GM12874 (cell line): ENCODE results near the gene OMA1.

ENCODE experiments used
- CTCF ChIP-seq: IDR thresholded peaks from 2 replicates; pipeline ENCODE4 v1.5.1; 2011; ENCODE audit warnings: low read depth, mild to moderate bottlenecking, control low read depth, low read length, moderate library complexity; ENCODE audit not compliant: insufficient read depth

OMA1 gene

DNA sequence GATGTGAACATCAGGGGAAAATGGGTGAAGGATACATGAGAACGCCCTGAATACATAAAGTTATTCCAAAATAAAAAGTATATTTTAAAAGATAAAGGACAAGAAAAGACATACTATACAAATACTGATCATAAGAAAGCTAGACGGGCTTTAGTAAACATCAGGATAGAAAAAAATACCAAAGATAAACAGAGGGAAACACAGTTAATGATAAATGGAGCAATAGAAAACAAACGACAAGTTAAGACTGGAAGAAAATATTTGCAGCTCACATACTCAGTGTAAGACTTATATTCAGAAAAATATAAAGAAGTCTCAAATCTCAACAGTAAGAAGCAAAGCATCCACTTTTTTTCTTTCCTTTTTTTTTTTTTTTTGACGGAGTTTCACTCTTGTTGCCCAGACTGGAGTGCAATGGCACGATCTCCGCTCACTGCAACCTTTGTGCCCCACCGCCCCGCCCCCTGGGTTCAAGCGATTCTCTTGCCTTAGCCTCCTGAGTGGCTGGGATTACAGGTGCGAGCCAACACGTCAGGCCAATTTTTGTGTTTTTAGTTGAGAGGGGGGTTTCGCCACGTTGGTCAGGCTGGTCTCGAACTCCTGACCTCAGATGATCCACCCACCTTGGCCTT lies 94.8 kb downstream of the OMA1 start:
- TF ChIP-seq CTCF, result no peak

- no peak for TF ChIP-seq CTCF
These were observed 98.6 kb downstream of the OMA1 start for GRCh38 chr1:58447886-58448285.

- TF ChIP-seq CTCF, result no peak
These were observed 99.5 kb downstream of the OMA1 start for GRCh38 chr1:58447042-58447441.

- TF ChIP-seq CTCF, result no peak
These were observed 100.2 kb downstream of the OMA1 start for GRCh38 chr1:58446368-58446767.

- no peak for TF ChIP-seq CTCF
These were observed 102.3 kb downstream of the OMA1 start for GRCh38 chr1:58443986-58444868.

- no peak for TF ChIP-seq CTCF
These were observed 104.4 kb downstream of the OMA1 start for GRCh38 chr1:58442114-58442513.

DNA sequence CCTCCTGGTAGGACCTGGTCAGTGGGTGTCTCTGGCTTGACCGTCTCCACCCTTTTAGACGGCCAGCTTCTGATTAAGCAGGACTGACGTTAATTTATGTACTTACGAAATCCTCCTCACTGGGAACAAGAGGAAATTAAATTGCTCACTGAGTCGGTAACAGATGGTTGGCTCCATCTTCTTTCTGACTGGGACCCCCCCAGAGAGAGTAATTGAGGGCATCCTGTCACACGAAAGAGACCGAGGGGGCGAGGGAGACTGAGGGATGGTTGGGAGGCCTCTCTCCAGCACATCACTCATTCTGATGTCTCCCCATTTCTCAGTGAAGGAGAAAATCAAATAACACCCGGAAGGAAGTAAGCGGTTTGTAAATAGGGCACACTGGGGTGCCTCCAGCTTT lies 104.8 kb downstream of the OMA1 start:
- no peak for TF ChIP-seq CTCF
